ENCODE measurements around the gene GRM2. TPM values are rescaled to one million over a fixed set of nuclear protein-coding genes. Genes with fewer than 3 reads are reported as not detected.
A peak's percentile ranks its signal among the peaks of the same experiment; 100 is the strongest.

GRM2 gene
- total and polyA plus RNA-seq, 2 of the 8 experiments (the other 6 are each of a cell fraction or from before 2014, with no cell fraction given): 3.9 to 10.5 TPM

GRCh38 chr3:51682079-51682478 lies 24.8 kb upstream of the GRM2 start:
- no peaks in the 10 kb centered on the region; the same call in 1 of the 2 replicates for H3K79me1 ChIP-seq (ENCODE audit: low read depth, low read length)
- no peaks in the 10 kb centered on the region for H3K23me2 ChIP-seq (ENCODE audit: low read depth, low read length)
- H3K27ac ChIP-seq (ENCODE audit: low read depth, low read length): no peak overlapping the region
- H2BK20ac ChIP-seq (ENCODE audit: low read length): 0 out of 2 replicates have a peak overlapping the region, but pooled peaks have one; percentile 1
- peak; percentile 72 to 94 (median 78) for TF ChIP-seq CTCF (IDR thresholded peaks at IDR 0.05; ENCODE audit: control extremely low read depth in 1 of 3, insufficient read depth in 1 of 3, low read depth in 1 of 3, low read length in 3 of 3)
- peak; percentile 93 for TF ChIP-seq RAD21 (IDR thresholded peaks at IDR 0.05 in 1 of 2, conservative IDR thresholded peaks at IDR 0.05 in 1 of 2; ENCODE audit: low read depth in 2 of 2, low read length in 2 of 2)
- no peak for TF ChIP-seq EZH2 (IDR thresholded peaks at IDR 0.05; ENCODE audit: low read depth, low read length, severe bottlenecking)
- no peak for TF ChIP-seq HDAC2 (IDR thresholded peaks at IDR 0.05; ENCODE audit: borderline replicate concordance in 1 of 2, low read depth in 2 of 2, low read length in 2 of 2)
- TF ChIP-seq SIX5 (IDR thresholded peaks at IDR 0.05; ENCODE audit: low read depth, low read length): no peak
- no peak overlapping the region for H4K91ac ChIP-seq (replicated peaks; ENCODE audit: insufficient read length, low read length)
- no peak overlapping the region for H2BK12ac ChIP-seq (ENCODE audit: low read depth, low read length)
- H3K27me3 ChIP-seq (replicated peaks in 1 of 4; ENCODE audit: control insufficient read depth in 3 of 4, extremely low read depth in 1 of 4, insufficient read depth in 3 of 4, low read length in 3 of 4): no peaks in the 10 kb centered on the region
- DNase-seq (ENCODE audit: low read depth in 1 of 2, low spot score in 2 of 2): peak; percentile 61 to 65
- H3K4ac ChIP-seq (replicated peaks; ENCODE audit: insufficient read length, low read depth, low read length): no peak overlapping the region
- no peak overlapping the region for H3K4me2 ChIP-seq (ENCODE audit: insufficient read depth in 1 of 2, low read depth in 2 of 2, low read length in 2 of 2)
- peaks cover 0 to 2% of the 10 kb centered on the region in 2 experiments for H4K20me1 ChIP-seq (replicated peaks in 1 of 2; ENCODE audit: control insufficient read depth in 1 of 2, insufficient read depth in 2 of 2, low read length in 2 of 2)
- no peak overlapping the region for H3K14ac ChIP-seq (ENCODE audit: insufficient read length)
- H3K56ac ChIP-seq (replicated peaks; ENCODE audit: insufficient read length, low read depth, low read length): no peak overlapping the region
- no peak overlapping the region for H2AFZ ChIP-seq (ENCODE audit: low read length)
- H2AK5ac ChIP-seq (ENCODE audit: low read depth, low read length): no peak overlapping the region
- POLR2A ChIA-PET (ENCODE audit: partially characterized antibody): interaction anchor here (0.6 to 2.9 kb wide), 6 partner anchors 11 to 309 kb away, joined by 3 to 37 read pairs (median 5); partner anchors contain the start of genes DCAF1, RBM15B and TEX264
- H3K18ac ChIP-seq (ENCODE audit: extremely low read depth, low read length): no peak overlapping the region
- no peak overlapping the region for H3K4me3 ChIP-seq (ENCODE audit: extremely low read depth in 1 of 4, insufficient read depth in 2 of 4, low read depth in 3 of 4, low read length in 4 of 4)
- FAIRE-seq: peak; percentile 99
- H4K8ac ChIP-seq (ENCODE audit: extremely low read depth, insufficient read depth, low read length): no peak overlapping the region
- 0 out of 2 replicates have a peak overlapping the region, but pooled peaks have one; percentile 13 for H2BK5ac ChIP-seq (ENCODE audit: low read depth, low read length)
- H4K5ac ChIP-seq (ENCODE audit: insufficient read length, low read depth, low read length): no peak overlapping the region
- CTCF ChIA-PET (ENCODE audit: partially characterized antibody): interaction anchor here (0.6 to 6.4 kb wide), 49 partner anchors 9 to 1026 kb away, joined by 3 to 123 read pairs (median 4); partner anchors contain the start of genes DCAF1, GRM2, RAD54L2 and RBM15B
- no peaks in the 10 kb centered on the region for H3K79me2 ChIP-seq (ENCODE audit: control insufficient read depth in 1 of 2, insufficient read depth in 2 of 2, low read length in 2 of 2)
- no peaks in the 10 kb centered on the region for H3K9me3 ChIP-seq (ENCODE audit: insufficient read depth in 2 of 2, low read depth in 1 of 2, low read length in 1 of 2)
- no peaks in the 10 kb centered on the region for H3K36me3 ChIP-seq (ENCODE audit: control insufficient read depth in 2 of 4, insufficient read depth in 4 of 4, low read length in 3 of 4)
- no peak overlapping the region for H3K9ac ChIP-seq (replicated peaks in 1 of 4; ENCODE audit: extremely low read depth in 1 of 4, low read depth in 3 of 4, low read length in 3 of 4)
- no peak overlapping the region for H2BK120ac ChIP-seq (replicated peaks; ENCODE audit: low read depth, low read length)
- 12% methylated on average over 4 of the region's 4 CpGs; no CpG with 5 or more reads in 1 of the 2 experiments for WGBS, 2 experiments (ENCODE audit: extremely low coverage in 1 of 2, insufficient coverage in 1 of 2, insufficient read length in 1 of 2, insufficient replicate concordance in 2 of 2, low coverage in 1 of 2, low lambda C conversion rate in 2 of 2, missing lambda C conversion rate in 1 of 2)
- no peak overlapping the region for H2BK15ac ChIP-seq (ENCODE audit: low read length)
- H3K23ac ChIP-seq (ENCODE audit: insufficient read length): no peak overlapping the region
- peaks cover 0 to 9% (median 3%) of the 10 kb centered on the region in 4 experiments; a peak in 3 of 7 replicates for H3K4me1 ChIP-seq (replicated peaks in 1 of 4; ENCODE audit: control insufficient read depth in 3 of 4, insufficient read depth in 4 of 4, low read length in 3 of 4)

Measured in H1 (cell line).